ENCODE measurements around the gene SOST.

SOST gene

GRCh38 chr17:43771463-43771862, 12.9 kb upstream of the SOST start:
- H3K27ac ChIP-seq: no peak overlapping the region
- no peak for TF ChIP-seq CTCF (conservative IDR thresholded peaks at IDR 0.05)

DNA sequence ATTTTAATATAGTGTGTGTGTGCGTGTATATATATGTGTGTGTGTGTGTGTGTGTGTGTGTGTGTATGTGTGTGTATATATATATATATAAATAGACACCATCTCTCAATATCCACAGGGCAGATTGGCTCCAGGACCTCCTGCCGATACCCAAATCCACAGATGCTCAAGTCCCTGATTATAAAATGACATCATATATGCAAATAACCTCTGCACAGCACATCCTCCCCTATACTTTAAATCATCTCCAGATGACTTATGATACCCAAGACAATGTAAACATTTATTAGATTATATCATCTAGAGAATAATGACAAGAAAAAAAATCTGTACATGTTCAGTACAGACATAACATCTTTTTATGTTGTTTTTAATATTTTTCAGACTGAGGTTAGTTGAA, 12.4 kb upstream of the SOST start:
- no peak overlapping the region for H3K27ac ChIP-seq
- TF ChIP-seq CTCF (conservative IDR thresholded peaks at IDR 0.05): no peak

DNA sequence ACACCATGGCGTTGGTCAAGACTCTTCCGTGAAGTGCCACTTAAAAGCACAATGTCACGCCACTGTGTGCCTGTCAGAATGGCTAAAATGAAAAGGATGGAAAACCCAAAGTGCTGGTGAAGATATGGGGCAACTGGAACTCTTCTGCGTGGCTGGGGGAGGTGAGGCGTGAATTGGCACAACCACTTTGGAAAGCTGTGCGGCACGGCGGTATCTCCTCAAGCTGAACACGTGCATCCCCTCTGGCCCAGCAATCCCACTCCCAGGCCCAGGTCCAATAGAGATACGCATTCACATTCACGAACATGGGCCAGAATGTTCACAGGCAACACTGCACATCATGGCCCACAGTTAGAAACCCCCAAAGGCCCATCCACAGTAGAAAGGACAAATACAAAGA, 11.3 kb upstream of the SOST start:
- no peak overlapping the region for H3K27ac ChIP-seq
- TF ChIP-seq CTCF (conservative IDR thresholded peaks at IDR 0.05): no peak

GRCh38 chr17:43769426-43769825, 10.8 kb upstream of the SOST start:
- no peak overlapping the region for H3K27ac ChIP-seq
- no peak for TF ChIP-seq CTCF (conservative IDR thresholded peaks at IDR 0.05)

- H3K27ac ChIP-seq: no peak overlapping the region
- TF ChIP-seq CTCF (conservative IDR thresholded peaks at IDR 0.05): no peak
Observed at GRCh38 chr17:43768943-43769342, 10.4 kb upstream of the SOST start.

DNA sequence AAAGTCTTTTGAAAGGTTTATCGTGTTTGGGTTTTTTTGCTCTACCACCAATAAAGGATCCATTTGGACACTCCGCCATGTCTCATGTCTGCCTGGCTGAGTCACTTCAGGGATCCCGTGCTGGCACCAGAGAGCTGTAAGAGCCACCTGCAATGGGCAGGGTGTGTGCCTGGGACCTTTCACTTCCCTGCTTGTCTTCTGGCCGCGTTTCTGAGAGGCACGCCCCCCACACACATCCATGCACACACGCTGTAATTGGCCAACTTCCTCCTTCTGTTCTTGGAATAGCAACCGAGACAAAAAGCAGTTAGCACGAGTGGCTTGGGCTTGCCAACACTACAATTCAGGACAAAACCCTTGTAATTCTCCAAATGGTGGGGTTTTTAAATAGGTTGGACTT, 9.8 kb upstream of the SOST start:
- no peak for TF ChIP-seq CTCF (conservative IDR thresholded peaks at IDR 0.05)
- no peak overlapping the region for H3K27ac ChIP-seq

DNA sequence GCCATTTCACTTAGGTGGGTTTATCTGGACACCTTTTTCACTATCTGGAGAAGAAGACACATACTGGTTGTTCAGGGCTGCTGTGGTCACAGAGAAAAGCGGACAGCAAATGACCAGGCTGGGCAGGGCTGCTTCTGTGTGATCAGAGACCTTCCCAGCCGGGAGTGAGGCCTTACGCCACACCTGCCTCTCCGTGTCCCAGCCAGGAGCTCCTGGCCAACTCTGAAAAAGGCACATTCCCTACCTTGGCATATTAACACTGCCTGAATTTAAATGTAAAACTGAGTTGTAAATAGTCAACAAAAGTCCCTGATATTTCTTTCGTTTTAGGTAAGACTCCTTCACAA, 9.1 kb upstream of the SOST start:
- H3K27ac ChIP-seq: no peak overlapping the region
- TF ChIP-seq CTCF (conservative IDR thresholded peaks at IDR 0.05): no peak

All from VCaP (cell line).